HG03280 (cell line): Measurements from ENCODE around the gene PSRC1.
A peak's percentile ranks its signal among the peaks of the same experiment; 100 is the strongest.

ENCODE experiments used
- ATAC-seq: cut with Tn5 transposase; IDR thresholded peaks from one replicate; pipeline ENCODE4 v1.9.1; 2021; ENCODE audit warnings: mild to moderate bottlenecking, moderate library complexity; ENCODE audit not compliant: unreplicated experiment

PSRC1 gene

GRCh38 chr1:109261006-109261405 is 21.9 kb downstream of the PSRC1 start:
- no peak for ATAC-seq

DNA sequence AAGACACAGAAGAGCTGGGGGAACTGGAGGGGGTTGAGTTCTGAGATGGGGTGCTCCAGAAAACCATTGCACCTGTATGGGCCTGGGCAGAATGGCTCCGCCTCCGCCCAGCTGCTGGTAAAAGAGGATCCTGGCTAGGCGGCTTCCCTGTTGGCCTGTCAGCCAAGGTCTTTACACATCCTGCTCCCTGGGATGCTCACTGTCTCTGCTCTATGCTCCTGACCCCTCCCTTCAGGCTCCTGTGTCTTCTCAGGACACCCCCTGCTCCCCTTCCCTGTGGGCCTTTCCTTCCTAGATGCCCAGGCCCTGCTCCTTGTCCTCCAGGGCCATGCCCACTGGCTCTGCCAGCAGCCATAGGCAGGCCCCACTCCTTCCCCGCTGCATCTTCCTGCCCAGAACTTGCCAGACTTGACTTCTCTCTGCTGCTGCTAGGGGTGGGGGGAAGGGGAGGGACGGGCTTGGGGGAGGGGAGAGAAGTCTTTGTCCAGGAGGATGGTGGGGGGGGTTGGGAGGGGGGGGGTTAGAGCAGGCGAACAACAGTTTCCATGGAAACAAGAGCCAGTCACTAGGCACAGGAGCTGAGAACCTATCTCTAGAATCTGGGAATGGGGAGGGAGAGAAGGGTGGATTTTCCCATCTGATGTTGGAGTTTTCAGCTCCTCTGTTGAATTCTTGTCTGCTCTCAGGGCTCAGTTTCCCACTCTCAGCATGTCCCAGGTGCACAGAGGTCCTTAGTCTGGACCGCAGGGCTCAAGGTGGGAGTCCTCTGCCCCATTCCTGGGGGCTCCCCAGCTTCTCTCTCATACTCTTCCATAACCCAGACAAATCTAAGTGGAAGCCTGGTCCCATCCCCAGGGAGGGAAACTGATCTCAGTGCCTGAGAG is 23.0 kb downstream of the PSRC1 start:
- ATAC-seq: no peak

DNA sequence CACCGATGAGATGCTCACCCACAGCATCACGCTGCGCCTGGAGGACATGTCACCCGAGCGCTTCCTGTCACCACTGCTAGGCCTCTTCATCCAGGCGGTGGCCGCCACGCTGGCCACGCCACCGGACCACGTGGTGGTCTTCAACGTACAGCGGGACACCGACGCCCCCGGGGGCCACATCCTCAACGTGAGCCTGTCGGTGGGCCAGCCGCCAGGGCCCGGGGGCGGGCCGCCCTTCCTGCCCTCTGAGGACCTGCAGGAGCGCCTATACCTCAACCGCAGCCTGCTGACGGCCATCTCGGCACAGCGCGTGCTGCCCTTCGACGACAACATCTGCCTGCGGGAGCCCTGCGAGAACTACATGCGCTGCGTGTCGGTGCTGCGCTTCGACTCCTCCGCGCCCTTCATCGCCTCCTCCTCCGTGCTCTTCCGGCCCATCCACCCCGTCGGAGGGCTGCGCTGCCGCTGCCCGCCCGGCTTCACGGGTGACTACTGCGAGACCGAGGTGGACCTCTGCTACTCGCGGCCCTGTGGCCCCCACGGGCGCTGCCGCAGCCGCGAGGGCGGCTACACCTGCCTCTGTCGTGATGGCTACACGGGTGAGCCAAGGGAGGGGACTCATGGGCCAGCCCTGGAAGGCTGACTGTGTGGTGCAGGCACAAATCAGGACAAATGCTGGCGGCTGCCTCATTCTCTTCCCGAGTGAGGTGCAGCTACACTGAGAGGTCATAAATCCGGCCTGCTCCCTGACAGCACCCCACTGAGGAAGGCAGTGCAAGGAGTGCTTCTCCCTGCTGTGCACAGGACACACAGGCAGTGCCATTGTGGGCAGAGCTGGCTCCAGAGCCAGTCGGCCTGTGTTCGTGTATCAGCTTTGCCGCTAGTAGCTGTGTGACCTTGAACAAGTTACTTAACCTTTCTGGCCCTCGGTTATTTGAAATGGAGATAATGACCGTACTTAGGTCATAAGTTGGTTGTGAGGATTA is 24.2 kb downstream of the PSRC1 start:
- ATAC-seq: no peak

DNA sequence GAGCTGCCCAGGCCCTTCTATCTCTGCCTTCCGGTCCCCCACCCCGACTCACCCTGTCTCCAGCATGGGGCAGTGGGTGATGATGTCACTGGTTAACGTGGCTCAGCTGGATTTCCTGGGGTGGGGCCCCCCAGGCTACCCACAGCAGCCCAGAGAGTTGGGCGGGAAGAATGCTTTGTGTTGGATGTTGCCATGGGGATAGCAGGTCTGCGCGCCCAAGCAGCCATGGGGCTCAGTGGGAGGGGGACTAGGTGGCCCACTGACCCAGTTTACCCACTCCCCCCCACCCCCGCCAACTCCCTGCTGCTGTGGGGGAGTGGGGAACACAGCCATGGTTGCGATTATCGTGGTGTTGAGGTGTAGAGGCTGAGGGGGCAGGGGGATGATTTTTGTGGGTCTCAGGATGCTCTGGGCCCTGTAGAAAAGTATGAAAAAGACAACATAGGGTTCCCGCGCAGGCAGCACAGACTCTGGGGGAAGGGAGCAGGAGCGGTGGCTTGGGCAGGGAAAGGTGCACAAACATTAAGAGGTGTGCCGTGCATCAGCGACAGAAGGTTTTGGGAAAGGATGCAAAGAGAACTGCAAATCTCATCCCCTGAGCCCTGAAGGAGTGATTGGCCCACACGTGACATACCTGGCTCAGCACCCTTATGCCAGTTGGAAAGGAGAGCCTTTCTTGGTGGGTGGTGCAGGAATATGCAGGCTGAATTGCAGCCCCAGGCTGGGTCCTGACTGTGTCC is 25.1 kb downstream of the PSRC1 start:
- ATAC-seq: no peak

- no peak for ATAC-seq
Observed at GRCh38 chr1:109256971-109257681, 25.8 kb downstream of the PSRC1 start.

- no peak for ATAC-seq
Observed at GRCh38 chr1:109256085-109256484, 26.9 kb downstream of the PSRC1 start.

DNA sequence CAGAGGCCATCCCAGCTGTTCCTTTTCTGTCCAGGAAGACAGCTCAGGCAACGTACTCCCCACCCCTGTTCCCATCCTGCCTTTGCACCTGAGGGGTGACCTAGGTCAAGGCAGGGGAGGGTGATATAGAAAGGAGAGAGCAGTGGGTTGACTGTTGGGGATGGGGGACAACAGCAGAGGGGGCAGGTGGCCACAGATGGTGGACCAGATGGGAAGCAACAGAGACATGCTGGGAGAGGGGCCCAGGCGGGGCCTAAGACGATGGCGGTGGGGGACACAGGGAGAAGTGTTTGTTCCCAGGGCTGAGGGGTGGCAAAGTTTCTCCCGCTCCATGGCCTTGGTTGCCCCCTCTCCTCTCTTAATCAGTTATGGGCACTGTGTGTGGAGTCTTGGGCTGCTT is 27.3 kb downstream of the PSRC1 start:
- no peak for ATAC-seq

DNA sequence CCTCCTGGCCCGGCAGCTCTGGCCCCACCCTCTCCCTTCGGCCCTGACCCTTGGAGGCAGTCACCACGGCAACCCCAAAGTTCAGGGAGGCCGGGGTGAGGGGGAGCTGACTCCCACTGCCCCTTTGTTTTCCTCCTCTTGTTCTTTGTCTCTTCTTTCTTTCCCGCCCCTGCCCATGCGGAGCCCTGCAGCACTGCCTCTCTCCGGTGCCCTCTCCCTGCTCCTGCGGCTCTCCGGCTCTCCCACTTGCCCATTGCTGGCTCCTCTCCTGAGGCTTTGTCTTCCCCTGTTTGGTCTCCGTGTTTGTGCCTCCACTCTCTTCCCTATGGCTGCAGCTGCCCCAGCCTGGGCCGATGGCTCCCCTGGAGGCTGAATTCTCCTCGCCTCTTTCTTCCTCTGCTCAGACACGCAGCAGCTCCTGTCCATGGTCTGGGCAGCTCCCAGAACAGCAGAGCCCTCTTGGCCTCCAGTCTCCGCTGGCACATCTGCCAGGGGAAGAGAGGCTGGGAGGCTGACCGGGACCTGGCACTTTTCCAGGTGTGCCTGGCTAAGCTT is 27.8 kb downstream of the PSRC1 start:
- no peak for ATAC-seq

GRCh38 chr1:109254621-109255096 is 28.3 kb downstream of the PSRC1 start:
- no peak for ATAC-seq

GRCh38 chr1:109253803-109254620 is 28.9 kb downstream of the PSRC1 start:
- no peak for ATAC-seq

- no peak for ATAC-seq
Observed at GRCh38 chr1:109252893-109253802, 29.8 kb downstream of the PSRC1 start.

DNA sequence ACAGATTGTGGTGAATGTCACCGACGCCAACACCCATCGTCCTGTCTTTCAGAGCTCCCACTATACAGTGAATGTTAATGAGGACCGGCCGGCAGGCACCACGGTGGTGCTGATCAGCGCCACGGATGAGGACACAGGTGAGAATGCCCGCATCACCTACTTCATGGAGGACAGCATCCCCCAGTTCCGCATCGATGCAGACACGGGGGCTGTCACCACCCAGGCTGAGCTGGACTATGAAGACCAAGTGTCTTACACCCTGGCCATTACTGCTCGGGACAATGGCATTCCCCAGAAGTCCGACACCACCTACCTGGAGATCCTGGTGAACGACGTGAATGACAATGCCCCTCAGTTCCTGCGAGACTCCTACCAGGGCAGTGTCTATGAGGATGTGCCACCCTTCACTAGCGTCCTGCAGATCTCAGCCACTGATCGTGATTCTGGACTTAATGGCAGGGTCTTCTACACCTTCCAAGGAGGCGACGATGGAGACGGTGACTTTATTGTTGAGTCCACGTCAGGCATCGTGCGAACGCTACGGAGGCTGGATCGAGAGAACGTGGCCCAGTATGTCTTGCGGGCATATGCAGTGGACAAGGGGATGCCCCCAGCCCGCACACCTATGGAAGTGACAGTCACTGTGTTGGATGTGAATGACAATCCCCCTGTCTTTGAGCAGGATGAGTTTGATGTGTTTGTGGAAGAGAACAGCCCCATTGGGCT is 30.6 kb downstream of the PSRC1 start:
- no peak for ATAC-seq

DNA sequence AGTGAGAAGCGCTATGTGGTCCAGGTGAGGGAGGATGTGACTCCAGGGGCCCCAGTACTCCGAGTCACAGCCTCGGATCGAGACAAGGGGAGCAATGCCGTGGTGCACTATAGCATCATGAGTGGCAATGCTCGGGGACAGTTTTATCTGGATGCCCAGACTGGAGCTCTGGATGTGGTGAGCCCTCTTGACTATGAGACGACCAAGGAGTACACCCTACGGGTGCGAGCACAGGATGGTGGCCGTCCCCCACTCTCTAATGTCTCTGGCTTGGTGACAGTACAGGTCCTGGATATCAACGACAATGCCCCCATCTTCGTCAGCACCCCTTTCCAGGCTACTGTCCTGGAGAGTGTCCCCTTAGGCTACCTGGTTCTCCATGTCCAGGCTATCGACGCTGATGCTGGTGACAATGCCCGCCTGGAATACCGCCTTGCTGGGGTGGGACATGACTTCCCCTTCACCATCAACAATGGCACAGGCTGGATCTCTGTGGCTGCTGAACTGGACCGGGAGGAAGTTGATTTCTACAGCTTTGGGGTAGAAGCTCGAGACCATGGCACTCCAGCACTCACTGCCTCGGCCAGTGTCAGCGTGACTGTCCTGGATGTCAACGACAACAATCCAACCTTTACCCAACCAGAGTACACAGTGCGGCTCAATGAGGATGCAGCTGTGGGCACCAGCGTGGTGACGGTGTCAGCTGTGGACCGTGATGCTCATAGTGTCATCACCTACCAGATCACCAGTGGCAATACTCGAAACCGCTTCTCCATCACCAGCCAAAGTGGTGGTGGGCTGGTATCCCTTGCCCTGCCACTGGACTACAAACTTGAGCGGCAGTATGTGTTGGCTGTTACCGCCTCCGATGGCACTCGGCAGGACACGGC is 31.4 kb downstream of the PSRC1 start:
- no peak for ATAC-seq

- no peak for ATAC-seq
Observed at GRCh38 chr1:109250454-109251276, 32.3 kb downstream of the PSRC1 start.

- peak; percentile 32 for ATAC-seq
Observed at GRCh38 chr1:109249654-109250401, 33.1 kb downstream of the PSRC1 start.
